Testis (tissue), 3 donors: Measurements from ENCODE around the gene PPP1R26. TPM values are rescaled to one million over a fixed set of nuclear protein-coding genes. Genes with fewer than 3 reads are reported as not detected.

Experiments
- DNase-seq: peaks from one replicate; pipeline ENCODE4 v3.0.0-alpha.2; 2019
- H3K27ac ChIP-seq, 2 donors: fragments of 200-600 bp; sonication (generic); one replicate each; pipeline ENCODE4 v1.5.1; 2019
- H3K27me3 ChIP-seq: fragments of 200-600 bp; sonication (generic); one replicate; pipeline ENCODE4 v1.5.1; 2019
- H3K36me3 ChIP-seq: fragments of 200-600 bp; sonication (generic); one replicate; pipeline ENCODE4 v1.5.1; 2017; ENCODE audit warnings: low read depth; ENCODE audit errors: missing control alignments
- H3K4me1 ChIP-seq: fragments of 200-600 bp; sonication (generic); one replicate; pipeline ENCODE4 v1.5.1; 2019
- H3K4me3 ChIP-seq, 2 donors: fragments of 200-600 bp; sonication (generic); one replicate each; pipeline ENCODE4 v1.5.1; 2017 to 2019
- H3K9me3 ChIP-seq: fragments of 200-600 bp; sonication (generic); one replicate; pipeline ENCODE4 v1.5.1; 2017
- CTCF ChIP-seq, 3 experiments: fragments of 450-650 bp in 2 of 3; fragments of 200-600 bp in 1 of 3; sonication (generic) in 1 of 3; IDR thresholded peaks; one replicate each; pipeline ENCODE4 v1.5.1; 2016 to 2019; ENCODE audit warnings: antibody characterized with exemption in 3 of 3, mild to moderate bottlenecking in 2 of 3, moderate library complexity in 1 of 3
- POLR2A ChIP-seq: fragments of 450-650 bp; IDR thresholded peaks from one replicate; pipeline ENCODE4 v1.6.1; 2017; ENCODE audit warnings: antibody characterized with exemption, mild to moderate bottlenecking, moderate library complexity
- WGBS, 2 donors: methylation state at CpG; one replicate each; pipeline ENCODE4 v1.1.5; 2018; 5-methylcytosine and 5-hydroxymethylcytosine counted together
- intact Hi-C: fragments of 100-400 bp; cut with DNase I; formaldehyde crosslinking; loops from one replicate; pipeline ENCODE4 v1.15.1; 2023; ENCODE audit warnings: low total_unique reads
- polyA plus RNA-seq: library from polyadenylated mRNA; stranded (reverse); fragments of 350-450 nt; fragmentation: Illumina TruSeq; extraction: RNeasy Lipid Tissue Mini Kit (QIAGEN cat#74804); gene quantifications from one replicate; pipeline ENCODE4 v1.2.3, GENCODE V29; 2014; ENCODE audit warnings: low read depth, low replicate concordance; ENCODE audit not compliant: insufficient read depth
- total RNA-seq, 2 donors: library from RNA; depleted of rRNA; stranded (reverse); fragments of >200 nt; gene quantifications; one replicate each; pipeline ENCODE4 v1.2.3, GENCODE V29; 2016

The PPP1R26 gene
- total and polyA plus RNA-seq, 3 donors from 2014 or later, result 15.6 to 38.8 (median 33.1) TPM

GRCh38 chr9:135485385-135485784, 5.8 kb downstream of the PPP1R26 start:
- no peak for DNase-seq
- 92 to 93% methylated on average over 25 of the region's 25 CpGs for WGBS, 2 donors
- no peak for TF ChIP-seq POLR2A
- TF ChIP-seq CTCF (IDR thresholded peaks at IDR 0.05), result no peak
- intact Hi-C loops, result no loop called here
- Histone ChIP-seq H3K4me3 (no peak overlapping the region), H3K4me1 (no peaks in the 10 kb centered on the region), H3K36me3 (no peaks in the 10 kb centered on the region), H3K9me3 (no peaks in the 10 kb centered on the region), H3K27ac (no peak overlapping the region), H3K27me3 (no peaks in the 10 kb centered on the region)

- TF ChIP-seq CTCF (IDR thresholded peaks at IDR 0.05) (no peak), POLR2A (no peak)
- 90 to 96% methylated on average over 4 to 21 of the region's 21 CpGs for WGBS, 2 donors
Observed at GRCh38 chr9:135485832-135486231, 6.2 kb downstream of the PPP1R26 start.

GRCh38 chr9:135486267-135487065, 6.9 kb downstream of the PPP1R26 start:
- H3K9me3 ChIP-seq, result no peaks in the 10 kb centered on the region
- no peaks in the 10 kb centered on the region for H3K4me1 ChIP-seq
- no peak for DNase-seq
- no peaks in the 10 kb centered on the region for H3K27me3 ChIP-seq
- WGBS, 2 donors, result 93 to 94% methylated on average over 29 to 33 of the region's 33 CpGs
- H3K27ac ChIP-seq, result no peak overlapping the region
- no peaks in the 10 kb centered on the region for H3K36me3 ChIP-seq
- intact Hi-C loops, result no loop called here
- no peak for TF ChIP-seq POLR2A
- no peak for TF ChIP-seq CTCF (IDR thresholded peaks at IDR 0.05)
- no peak overlapping the region for H3K4me3 ChIP-seq

More at GRCh38 chr9:135485832-135486231, 6.2 kb downstream of the PPP1R26 start:
- no peaks in the 10 kb centered on the region for H3K36me3 ChIP-seq
- intact Hi-C loops, result no loop called here
- no peaks in the 10 kb centered on the region for H3K4me1 ChIP-seq
- no peak for DNase-seq
- no peak overlapping the region for H3K4me3 ChIP-seq
- no peaks in the 10 kb centered on the region for H3K9me3 ChIP-seq
- H3K27me3 ChIP-seq, result no peaks in the 10 kb centered on the region
- no peak overlapping the region for H3K27ac ChIP-seq

DNA sequence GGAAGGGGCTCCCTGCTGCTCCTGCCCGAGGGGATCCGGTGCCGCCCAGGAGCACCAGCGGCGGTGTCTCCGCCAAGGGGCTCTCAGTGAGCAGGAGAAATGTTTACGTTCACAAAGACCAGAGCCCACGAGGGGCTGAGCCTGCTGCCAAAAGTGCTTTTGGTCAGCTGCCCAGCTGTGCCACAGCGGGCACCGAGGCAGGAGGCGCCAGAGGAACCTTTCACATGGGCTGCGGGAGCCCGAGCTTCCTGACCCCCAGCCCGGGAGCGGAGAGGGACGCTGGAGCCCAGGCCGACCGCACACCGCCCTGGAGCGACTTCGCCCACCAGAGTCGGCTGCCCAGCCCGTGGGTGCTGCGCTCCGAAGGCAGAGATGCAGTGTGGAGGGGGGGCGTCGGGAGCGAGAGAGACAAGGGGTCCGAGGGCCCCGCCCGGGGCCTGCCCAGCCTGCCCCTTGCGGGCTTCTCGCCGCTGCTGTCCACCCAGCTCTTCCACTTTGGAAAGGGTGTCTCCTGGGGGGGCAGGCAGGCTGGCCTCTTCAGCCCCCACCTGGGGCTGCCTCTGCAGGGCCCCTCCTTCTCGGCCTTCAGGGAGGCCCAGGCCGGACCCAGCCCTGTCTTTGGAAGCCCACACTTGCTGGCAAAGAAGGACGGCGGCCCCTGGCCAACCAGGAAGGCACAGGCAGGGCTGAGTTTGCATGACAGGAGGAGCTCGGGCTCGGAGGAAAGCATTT, 7.9 kb downstream of the PPP1R26 start:
- H3K4me3 ChIP-seq, result no peak overlapping the region
- H3K36me3 ChIP-seq, result no peaks in the 10 kb centered on the region
- no peak overlapping the region for H3K27ac ChIP-seq
- DNase-seq, result no peak
- H3K9me3 ChIP-seq, result no peaks in the 10 kb centered on the region
- TF ChIP-seq POLR2A (no peak), CTCF (IDR thresholded peaks at IDR 0.05) (no peak)
- WGBS, 2 donors, result 88 to 93% methylated on average over 16 to 40 of the region's 40 CpGs
- H3K27me3 ChIP-seq, result no peaks in the 10 kb centered on the region
- intact Hi-C loops, result no loop called here
- H3K4me1 ChIP-seq, result no peaks in the 10 kb centered on the region
